Loucy (cell line): ENCODE results near the gene CDC42BPB.
A peak's percentile ranks its signal among the peaks of the same experiment; 100 is the strongest.

Experiments used
- H2AFZ ChIP-seq: fragments of 200-600 bp; sonication (generic); 2 replicates; pipeline ENCODE4 v1.6.0; 2016; ENCODE audit warnings: antibody characterized with exemption, mild to moderate bottlenecking, low read length, moderate library complexity
- H3F3A ChIP-seq: fragments of 200-600 bp; 2 replicates; pipeline ENCODE4 v1.6.0; 2016; ENCODE audit warnings: antibody characterized with exemption, low read depth, mild to moderate bottlenecking
- H3K27me3 ChIP-seq: fragments of 200-600 bp; sonication (generic); 2 replicates; pipeline ENCODE4 v1.6.1; 2014; ENCODE audit warnings: low read length, mild to moderate bottlenecking; ENCODE audit not compliant: insufficient read depth, poor library complexity, severe bottlenecking
- H3K36me3 ChIP-seq: fragments of 200-600 bp; sonication (generic); 2 replicates; pipeline ENCODE4 v1.6.1; 2016; ENCODE audit warnings: low read length; ENCODE audit not compliant: insufficient read depth
- H3K4me1 ChIP-seq: fragments of 200-600 bp; sonication (generic); 2 replicates; pipeline ENCODE4 v1.5.1; 2014; ENCODE audit warnings: low read length, mild to moderate bottlenecking; ENCODE audit not compliant: insufficient read depth, poor library complexity, severe bottlenecking
- H3K4me2 ChIP-seq: fragments of 200-600 bp; sonication (generic); 2 replicates; pipeline ENCODE4 v1.6.0; 2014; ENCODE audit warnings: antibody characterized with exemption, low read length, low read depth, mild to moderate bottlenecking; ENCODE audit not compliant: poor library complexity, severe bottlenecking
- H3K4me3 ChIP-seq: fragments of 200-600 bp; sonication (generic); 2 replicates; pipeline ENCODE4 v1.5.1; 2014; ENCODE audit warnings: low read length, mild to moderate bottlenecking, mixed read lengths; ENCODE audit not compliant: poor library complexity, severe bottlenecking
- H3K79me2 ChIP-seq: fragments of 200-600 bp; sonication (generic); 2 replicates; pipeline ENCODE4 v1.6.1; 2014; ENCODE audit warnings: low read length; ENCODE audit not compliant: insufficient read depth
- H3K9ac ChIP-seq: fragments of 200-600 bp; sonication (generic); 2 replicates; pipeline ENCODE4 v1.6.0; 2014; ENCODE audit warnings: mild to moderate bottlenecking, low read depth, low read length, moderate library complexity; ENCODE audit not compliant: poor library complexity, severe bottlenecking
- H3K9me2 ChIP-seq: fragments of 200-600 bp; sonication (generic); replicated peaks from 2 replicates; pipeline ENCODE4 v1.6.1; 2016; ENCODE audit warnings: low read depth, low read length, mixed read lengths
- H3K9me3 ChIP-seq: fragments of 200-600 bp; sonication (generic); 2 replicates; pipeline ENCODE4 v1.6.1; 2014; ENCODE audit warnings: mild to moderate bottlenecking, antibody characterized with exemption, low read length, low read depth; ENCODE audit not compliant: insufficient read depth
- H4K20me1 ChIP-seq: fragments of 200-600 bp; sonication (generic); 2 replicates; pipeline ENCODE4 v1.6.0; 2014; ENCODE audit warnings: antibody characterized with exemption, low read length, mild to moderate bottlenecking; ENCODE audit not compliant: insufficient read depth, poor library complexity, severe bottlenecking
- EZH2phosphoT487 ChIP-seq: fragments of 200-600 bp; IDR thresholded peaks from 2 replicates; pipeline ENCODE4 v1.6.1; 2018; ENCODE audit warnings: antibody characterized with exemption, mild to moderate bottlenecking, moderate library complexity, borderline replicate concordance
- TF ChIP-seq, protein P1 (sequence below): fragments of 200-600 bp; sonication (generic); conservative IDR thresholded peaks from 2 replicates; pipeline ENCODE4 v1.5.1; 2014; ENCODE audit warnings: mild to moderate bottlenecking, antibody characterized with exemption, low read length

The CDC42BPB gene

DNA sequence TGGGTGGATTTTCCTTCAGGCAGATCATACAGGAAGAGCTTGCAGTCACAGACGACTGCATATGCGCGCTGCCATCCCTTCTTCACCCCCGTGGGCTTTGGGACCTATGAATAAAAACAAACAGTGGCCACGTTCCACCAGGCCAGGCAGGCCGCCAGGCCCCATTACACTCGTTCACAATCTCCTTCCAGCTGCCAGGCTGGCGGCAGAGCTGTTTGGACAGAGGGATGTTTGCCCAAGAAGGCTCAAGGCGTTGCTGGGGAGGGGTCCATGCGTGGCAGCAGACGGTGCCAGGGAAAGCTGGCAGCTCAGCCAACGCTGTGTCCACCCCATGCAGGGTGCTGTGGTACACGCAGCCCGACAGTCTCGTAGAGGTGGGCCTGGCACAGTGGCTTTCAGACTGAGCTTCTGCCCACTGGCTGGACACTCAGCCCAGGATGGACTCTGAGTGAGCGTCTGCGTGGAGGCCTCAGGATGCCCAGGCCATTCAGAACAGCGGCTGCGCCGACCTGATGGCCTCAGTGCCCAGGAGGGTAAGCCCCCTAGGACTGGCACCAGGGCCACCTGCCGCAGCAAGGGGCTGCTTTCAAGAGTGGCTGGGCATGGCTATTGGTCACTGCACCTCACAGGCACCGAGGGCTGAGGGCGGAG, 107.4 kb downstream of the CDC42BPB start:
- TF ChIP-seq EZH2phosphoT487 = no peak
- TF ChIP-seq, protein P1, sequence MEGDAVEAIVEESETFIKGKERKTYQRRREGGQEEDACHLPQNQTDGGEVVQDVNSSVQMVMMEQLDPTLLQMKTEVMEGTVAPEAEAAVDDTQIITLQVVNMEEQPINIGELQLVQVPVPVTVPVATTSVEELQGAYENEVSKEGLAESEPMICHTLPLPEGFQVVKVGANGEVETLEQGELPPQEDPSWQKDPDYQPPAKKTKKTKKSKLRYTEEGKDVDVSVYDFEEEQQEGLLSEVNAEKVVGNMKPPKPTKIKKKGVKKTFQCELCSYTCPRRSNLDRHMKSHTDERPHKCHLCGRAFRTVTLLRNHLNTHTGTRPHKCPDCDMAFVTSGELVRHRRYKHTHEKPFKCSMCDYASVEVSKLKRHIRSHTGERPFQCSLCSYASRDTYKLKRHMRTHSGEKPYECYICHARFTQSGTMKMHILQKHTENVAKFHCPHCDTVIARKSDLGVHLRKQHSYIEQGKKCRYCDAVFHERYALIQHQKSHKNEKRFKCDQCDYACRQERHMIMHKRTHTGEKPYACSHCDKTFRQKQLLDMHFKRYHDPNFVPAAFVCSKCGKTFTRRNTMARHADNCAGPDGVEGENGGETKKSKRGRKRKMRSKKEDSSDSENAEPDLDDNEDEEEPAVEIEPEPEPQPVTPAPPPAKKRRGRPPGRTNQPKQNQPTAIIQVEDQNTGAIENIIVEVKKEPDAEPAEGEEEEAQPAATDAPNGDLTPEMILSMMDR = no peak
- Histone ChIP-seq H3K4me1 (peaks cover 8% of the 10 kb centered on the region), H3F3A (no peaks in the 10 kb centered on the region), H3K79me2 (no peaks in the 10 kb centered on the region), H3K27me3 (no peaks in the 10 kb centered on the region), H3K4me3 (no peak overlapping the region), H3K9ac (no peak overlapping the region), H3K4me2 (no peak overlapping the region), H3K9me2 (no peaks in the 10 kb centered on the region), H2AFZ (no peak overlapping the region), H4K20me1 (no peaks in the 10 kb centered on the region), H3K9me3 (no peaks in the 10 kb centered on the region), H3K36me3 (no peaks in the 10 kb centered on the region)

DNA sequence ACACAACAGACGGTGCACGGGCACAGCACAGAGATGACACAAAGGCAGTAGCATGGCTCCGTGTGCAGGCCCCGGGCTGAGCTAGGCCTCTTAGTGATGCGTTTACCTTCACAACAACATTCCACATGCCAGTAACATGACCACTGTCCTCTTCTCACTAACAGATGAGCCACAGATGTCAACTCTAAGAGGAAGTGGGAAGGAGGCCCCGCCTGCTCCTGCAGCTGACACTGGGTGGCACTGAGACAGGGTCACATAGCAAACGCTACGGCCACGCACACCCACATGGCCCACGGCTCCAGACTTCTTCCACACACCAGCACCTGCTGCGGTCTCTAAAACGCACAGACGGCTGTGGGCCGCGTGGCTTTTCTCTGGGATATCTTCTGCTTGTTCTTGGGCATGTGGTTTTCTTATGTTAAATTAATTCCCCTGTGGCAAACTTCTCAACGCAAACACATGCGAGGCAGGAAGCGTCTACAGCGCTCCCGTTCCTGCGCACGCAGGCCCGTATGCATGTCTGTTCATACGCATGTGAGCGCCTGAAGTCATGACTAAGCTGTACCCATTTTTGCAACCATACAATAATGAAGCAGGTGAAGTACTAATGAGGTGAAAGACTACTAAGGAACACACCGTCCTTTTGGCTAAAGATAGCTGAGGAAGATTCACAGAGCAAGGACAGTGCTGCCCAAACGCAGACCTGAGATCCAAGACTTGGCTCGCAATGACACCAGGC, 108.1 kb downstream of the CDC42BPB start:
- H3K4me3 ChIP-seq = no peak overlapping the region
- H3K79me2 ChIP-seq = no peaks in the 10 kb centered on the region
- H3K9me2 ChIP-seq = no peaks in the 10 kb centered on the region
- peaks cover 8% of the 10 kb centered on the region for H3K4me1 ChIP-seq
- no peaks in the 10 kb centered on the region for H3K27me3 ChIP-seq
- no peaks in the 10 kb centered on the region for H3K36me3 ChIP-seq
- peak overlapping the region; percentile 28 for H3K4me2 ChIP-seq
- H3K9ac ChIP-seq = no peak overlapping the region
- TF ChIP-seq, protein P1 = no peak
- TF ChIP-seq EZH2phosphoT487 = no peak
- H3F3A ChIP-seq = no peaks in the 10 kb centered on the region
- H4K20me1 ChIP-seq = no peaks in the 10 kb centered on the region
- H2AFZ ChIP-seq = peak overlapping the region; percentile 56; the same call in 1 of the 2 replicates
- no peaks in the 10 kb centered on the region for H3K9me3 ChIP-seq

DNA sequence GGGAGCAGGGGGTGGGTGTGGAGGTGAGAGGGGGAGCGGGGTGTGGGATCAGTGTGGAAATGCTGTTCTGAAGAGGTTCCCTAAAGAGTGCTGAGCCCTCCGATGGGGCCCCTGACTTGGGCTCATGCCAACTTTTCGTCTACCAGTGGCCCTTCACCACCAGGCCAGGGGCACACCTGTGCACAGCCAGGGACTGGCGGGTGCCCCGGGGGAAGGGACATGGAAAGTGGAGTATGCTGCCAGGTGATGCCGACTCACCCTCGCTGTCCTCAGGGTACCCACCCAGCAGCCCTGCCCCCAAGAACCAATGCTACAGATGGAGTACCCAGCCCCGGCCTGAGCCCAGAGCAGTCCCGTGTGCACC, 108.7 kb downstream of the CDC42BPB start:
- peak overlapping the region; percentile 56; the same call in 1 of the 2 replicates for H2AFZ ChIP-seq

More for the DNA sequence above, 108.7 kb downstream of the CDC42BPB start:
- no peaks in the 10 kb centered on the region for H3K9me3 ChIP-seq
- TF ChIP-seq, protein P1 = no peak
- TF ChIP-seq EZH2phosphoT487 = no peak
- H3K9me2 ChIP-seq = no peaks in the 10 kb centered on the region
- no peaks in the 10 kb centered on the region for H3K79me2 ChIP-seq
- H4K20me1 ChIP-seq = no peaks in the 10 kb centered on the region
- H3K36me3 ChIP-seq = no peaks in the 10 kb centered on the region
- no peaks in the 10 kb centered on the region for H3K27me3 ChIP-seq
- H3K4me1 ChIP-seq = peaks cover 8% of the 10 kb centered on the region
- H3K9ac ChIP-seq = no peak overlapping the region
- H3F3A ChIP-seq = no peaks in the 10 kb centered on the region
- H3K4me2 ChIP-seq = peak overlapping the region; percentile 28
- no peak overlapping the region for H3K4me3 ChIP-seq
